ENCODE results near the gene ZNF692.

ZNF692 gene

DNA sequence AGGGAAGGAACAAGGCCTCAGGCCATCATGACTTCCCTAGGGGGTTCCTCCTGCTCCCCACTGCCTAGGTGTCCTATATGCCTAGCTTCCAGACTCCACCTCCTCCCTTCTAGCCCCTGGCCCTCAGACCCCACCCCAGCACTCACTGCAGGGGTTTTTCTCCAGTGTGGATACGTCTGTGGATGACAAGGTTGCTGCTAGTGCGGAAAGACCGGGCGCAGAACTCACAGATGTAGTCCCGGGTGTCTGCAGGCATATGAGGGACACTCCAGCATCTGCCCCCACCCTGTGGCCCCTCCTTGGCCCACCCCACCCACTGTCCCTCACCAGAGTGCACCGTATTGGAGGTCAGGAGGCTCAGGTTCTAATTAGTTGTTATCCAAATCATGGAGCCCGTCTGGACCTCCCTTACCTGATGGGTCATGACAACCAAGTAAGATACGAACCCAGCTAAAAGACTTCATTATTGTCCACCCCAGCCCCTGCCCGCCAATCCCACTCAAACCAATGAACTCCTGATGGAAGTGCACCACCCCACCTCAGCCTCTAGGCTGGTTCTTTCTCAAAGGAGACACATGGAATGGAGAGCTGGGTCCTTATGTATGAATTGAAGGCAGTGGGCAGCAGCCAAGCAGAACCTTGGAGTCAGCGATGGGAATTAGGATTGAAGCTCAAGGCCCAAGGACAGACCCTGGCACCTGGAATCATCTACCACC is 8.2 kb downstream of the ZNF692 start:
- FAIRE-seq = no peak
- DNase-seq (ENCODE audit: extremely low spot score, insufficient read length, low read depth) = no peak

DNA sequence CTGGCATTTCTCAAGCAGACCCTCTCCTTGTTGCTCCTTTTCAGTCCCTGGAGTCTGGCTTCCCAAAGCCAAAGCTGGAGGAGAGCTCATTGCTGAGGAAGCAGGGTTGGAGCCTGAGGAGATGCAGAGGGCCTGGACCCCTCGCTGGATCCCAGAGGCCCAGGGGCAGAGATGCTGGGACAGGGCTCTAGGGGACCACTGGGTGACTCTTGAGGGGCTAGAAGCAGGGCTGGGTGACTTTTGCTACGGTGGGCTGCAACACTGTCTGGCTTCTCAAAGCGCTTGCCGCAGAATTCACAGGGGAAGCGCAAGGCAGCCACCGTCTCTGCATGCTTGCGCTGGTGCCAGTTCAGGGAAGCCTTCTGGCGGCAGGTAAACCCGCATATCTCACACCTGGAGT is 8.8 kb downstream of the ZNF692 start:
- no peak for FAIRE-seq

DNA sequence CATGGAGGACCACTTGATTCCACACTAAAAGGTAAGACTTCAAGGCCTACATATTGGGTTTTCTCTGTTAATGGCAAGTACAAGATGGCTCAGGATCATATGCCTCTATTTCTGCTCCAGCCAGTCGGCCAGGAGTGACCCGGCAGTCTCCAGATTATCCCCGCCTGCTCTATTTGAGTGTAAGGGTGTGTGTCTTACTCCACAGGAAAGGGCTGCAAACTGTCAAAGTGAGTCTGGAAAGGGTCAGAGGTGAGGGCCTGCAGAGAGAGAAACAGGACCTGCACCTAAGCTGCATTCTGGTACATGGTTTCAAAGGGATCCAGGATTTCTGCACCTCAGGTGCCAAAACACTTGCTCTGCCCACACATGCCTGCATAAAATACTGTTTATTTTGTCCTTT is 9.2 kb downstream of the ZNF692 start:
- FAIRE-seq = no peak
- DNase-seq (ENCODE audit: extremely low spot score, insufficient read length, low read depth) = no peak

More for the DNA sequence above, 8.8 kb downstream of the ZNF692 start:
- DNase-seq (ENCODE audit: extremely low spot score, insufficient read length, low read depth) = no peak

DNA sequence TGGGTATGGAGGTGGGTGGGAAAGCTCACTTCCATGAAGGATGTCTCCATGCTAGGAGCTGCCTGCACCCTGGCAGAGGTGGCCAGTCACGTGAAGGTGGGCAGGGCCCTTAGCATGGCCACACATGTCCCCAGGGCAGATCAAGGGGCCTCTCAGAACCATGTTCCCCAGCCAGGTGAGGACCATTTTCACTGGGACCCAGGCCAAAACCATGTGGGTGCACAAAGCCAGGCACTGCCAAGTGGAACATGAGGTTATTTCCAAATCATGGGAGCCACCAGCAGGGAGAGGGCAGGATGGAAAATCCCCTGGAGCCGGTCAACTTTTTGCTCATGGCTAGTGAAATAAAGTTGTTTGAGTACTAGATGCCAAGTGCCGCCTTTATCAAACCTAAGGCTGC is 9.7 kb downstream of the ZNF692 start:
- DNase-seq (ENCODE audit: extremely low spot score, insufficient read length, low read depth) (no peak), FAIRE-seq (no peak)

DNA sequence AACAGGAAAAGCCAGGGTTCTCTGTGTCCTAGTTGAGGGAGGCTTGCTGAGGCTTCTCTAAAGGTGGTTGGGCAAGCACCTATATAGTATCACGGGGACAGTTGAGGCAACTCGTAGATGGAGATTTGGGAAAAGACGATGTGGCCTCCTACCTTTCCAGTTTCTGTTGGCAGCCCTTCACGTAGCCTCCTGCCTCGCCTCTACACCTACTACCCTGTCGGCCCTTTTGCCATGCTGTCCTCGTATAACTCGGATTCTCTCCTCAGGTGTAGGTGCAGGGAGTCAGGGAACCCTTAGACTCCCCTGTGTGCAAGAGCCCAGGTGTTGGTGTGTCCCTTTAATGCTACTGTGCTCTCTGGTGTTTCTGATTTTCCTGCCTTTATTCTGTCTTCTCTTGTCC is 10.3 kb downstream of the ZNF692 start:
- FAIRE-seq (no peak), DNase-seq (ENCODE audit: extremely low spot score, insufficient read length, low read depth) (no peak)

DNA sequence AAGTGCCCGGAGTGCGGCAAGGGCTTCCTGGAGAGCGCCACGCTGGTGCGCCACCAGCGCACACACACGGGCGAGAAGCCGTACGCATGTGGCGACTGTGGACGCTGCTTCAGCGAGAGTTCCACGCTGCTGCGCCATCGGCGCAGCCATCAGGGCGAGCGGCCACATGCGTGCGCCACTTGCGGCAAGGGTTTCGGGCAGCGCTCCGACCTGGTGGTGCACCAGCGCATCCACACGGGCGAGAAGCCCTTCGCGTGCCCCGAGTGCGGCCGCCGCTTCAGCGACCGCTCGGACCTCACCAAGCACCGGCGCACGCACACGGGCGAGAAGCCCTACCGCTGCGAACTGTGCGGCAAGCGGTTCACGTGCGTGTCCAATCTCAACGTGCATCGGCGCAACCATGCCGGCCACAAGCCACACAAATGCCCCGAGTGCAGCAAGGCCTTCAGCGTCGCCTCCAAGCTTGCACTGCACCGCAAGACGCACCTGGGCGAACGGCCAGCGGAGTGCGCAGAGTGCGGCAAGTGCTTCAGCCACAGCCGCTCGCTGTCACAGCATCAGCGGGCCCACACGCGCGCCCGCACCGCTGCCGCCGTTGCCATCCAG is 10.8 kb downstream of the ZNF692 start:
- DNase-seq (ENCODE audit: extremely low spot score, insufficient read length, low read depth) = no peak
- no peak for FAIRE-seq

DNA sequence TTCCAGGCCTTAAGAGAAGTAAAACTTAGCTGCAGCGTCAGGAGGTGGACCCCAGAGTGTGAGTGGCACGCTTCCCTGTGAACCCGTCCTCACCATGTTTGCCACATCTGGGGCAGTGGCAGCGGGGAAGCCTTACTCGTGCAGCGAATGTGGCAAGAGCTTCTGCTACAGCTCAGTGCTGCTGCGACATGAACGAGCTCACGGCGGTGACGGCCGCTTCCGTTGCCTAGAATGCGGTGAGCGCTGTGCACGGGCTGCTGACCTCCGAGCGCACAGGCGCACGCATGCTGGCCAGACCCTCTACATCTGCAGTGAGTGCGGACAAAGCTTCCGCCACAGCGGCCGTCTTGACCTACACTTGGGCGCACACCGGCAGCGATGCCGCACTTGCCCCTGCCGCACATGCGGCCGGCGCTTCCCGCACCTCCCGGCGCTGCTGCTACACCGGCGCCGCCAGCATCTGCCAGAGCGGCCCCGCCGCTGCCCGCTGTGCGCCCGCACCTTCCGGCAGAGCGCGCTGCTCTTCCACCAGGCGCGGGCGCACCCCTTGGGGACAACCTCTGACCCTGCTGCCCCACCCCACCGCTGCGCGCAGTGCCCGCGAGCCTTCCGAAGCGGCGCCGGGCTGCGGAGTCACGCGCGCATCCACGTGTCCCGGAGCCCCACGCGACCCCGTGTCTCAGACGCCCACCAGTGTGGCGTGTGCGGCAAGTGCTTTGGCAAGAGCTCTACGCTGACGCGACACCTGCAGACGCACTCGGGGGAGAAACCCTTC is 11.5 kb downstream of the ZNF692 start:
- DNase-seq (ENCODE audit: extremely low spot score, insufficient read length, low read depth) = no peak

DNA sequence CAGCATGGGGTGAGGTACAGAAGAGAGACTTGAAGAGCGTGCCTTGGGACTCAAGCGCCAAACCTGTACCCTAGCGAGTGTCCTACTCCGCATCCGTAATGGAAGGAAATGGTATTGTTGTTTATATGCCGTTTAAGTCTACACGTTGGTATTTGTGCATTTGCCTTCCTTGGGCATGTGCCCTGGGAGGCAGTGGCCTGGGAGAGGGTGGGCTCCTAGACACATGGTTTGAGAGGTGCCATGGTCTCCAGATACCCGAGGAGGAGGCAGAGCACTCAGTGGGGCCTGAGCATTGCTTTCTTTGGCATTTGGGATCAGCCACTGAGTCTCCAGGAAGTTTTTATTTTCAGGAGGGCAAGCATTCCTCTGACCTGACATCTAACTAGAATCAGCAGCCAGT is 14.4 kb downstream of the ZNF692 start:
- DNase-seq (ENCODE audit: extremely low spot score, insufficient read length, low read depth) (no peak), FAIRE-seq (no peak)

More for the DNA sequence above, 11.5 kb downstream of the ZNF692 start:
- no peak for FAIRE-seq

DNA sequence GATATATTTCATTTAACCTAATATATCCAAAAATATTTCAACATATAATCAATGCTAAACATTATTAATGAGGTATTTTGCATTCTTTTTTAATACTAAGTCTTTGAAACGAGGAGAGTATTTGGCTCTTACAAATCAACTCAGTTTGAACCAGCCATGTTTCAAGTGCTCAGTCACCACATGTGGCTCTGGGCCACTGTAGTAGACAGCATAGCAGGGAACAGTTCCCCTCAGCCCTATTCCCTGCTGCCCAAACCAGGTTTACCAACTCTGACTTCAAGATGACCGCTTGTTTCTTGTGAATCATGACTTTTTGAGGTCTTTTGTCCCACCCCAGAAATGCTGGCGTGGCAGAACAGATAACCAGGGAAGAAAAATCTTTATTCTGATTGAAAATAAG is 15.2 kb downstream of the ZNF692 start:
- FAIRE-seq (no peak), DNase-seq (ENCODE audit: extremely low spot score, insufficient read length, low read depth) (no peak)

DNA sequence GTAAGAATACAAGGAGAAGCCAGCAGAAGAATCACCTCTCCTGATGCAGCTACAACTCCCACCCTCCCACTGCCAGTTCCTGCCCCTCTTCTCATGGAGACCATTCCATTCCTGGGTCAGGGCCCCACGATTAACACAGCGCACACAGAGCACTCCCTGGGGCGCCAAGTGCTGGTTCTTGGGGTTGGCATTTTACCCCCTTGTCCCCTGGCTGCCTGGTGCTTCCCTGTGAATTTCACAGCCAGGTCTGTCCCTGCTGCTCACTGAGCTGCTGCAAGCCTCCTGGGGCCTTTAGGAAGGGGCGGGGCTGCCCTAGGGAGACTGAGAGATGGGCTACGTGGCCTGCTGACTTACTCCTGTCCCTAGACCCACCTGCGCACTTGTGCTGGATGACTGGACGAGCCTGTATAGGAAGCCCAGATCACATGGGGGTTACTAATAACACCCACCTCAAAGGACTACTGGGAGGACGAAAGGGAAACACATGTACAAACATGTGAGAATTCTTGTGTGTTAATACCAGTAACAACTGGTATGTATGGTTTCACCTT is 16.0 kb downstream of the ZNF692 start:
- FAIRE-seq (peak; percentile 48), DNase-seq (ENCODE audit: extremely low spot score, insufficient read length, low read depth) (no peak)

DNA sequence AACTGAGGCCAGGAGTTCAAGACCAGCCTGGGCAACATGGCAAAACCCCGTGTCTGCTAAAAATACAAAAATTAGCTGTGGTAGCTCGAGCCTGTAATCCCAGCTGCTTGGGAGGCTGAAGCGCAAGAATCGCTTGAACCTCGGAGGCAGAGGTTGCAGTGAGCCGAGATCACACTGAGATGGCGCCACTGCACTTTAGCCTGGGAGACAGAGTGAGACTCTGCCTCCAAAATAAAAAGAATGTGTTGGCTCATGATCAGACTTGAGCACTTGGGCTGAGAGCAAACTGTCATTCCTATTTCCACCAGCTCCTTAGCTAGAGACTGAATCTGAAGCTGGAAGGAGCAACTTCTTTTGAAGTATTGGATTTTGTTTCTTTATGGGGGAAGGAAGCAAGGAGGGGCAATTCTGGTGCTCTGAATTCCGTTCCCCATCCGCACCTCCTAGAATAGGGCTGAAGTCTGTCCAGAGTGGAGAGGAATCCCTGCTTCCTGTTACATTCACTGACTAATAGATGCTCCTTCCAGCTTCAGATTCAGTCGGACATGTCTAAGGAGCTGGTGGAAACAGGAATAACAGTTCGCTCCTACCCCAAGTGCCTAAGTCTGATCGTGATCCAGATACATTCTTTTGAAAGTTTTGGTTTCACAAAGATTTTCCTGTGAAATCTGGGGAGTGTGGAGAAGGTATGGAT is 17.0 kb downstream of the ZNF692 start:
- FAIRE-seq (no peak), DNase-seq (ENCODE audit: extremely low spot score, insufficient read length, low read depth) (no peak)

DNA sequence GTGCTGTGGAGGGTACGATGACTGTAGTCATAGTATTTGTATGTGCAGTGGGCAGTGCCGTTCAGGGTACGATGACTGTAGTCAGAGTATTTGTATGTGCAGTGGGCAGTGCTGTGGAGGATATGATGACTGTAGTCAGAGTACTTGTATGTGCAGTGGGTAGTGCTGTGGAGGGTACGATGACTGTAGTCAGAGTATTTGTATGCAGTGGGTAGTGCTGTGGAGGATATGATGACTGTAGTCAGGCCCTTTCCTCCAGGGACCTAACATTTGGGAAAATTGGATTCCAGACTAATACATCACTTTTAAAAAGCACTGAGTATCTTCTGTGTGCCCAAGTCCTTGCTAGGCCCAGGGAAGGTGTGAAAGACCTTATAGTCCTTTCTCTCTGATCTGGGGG is 17.9 kb downstream of the ZNF692 start:
- FAIRE-seq = no peak
- DNase-seq (ENCODE audit: extremely low spot score, insufficient read length, low read depth) = no peak

DNA sequence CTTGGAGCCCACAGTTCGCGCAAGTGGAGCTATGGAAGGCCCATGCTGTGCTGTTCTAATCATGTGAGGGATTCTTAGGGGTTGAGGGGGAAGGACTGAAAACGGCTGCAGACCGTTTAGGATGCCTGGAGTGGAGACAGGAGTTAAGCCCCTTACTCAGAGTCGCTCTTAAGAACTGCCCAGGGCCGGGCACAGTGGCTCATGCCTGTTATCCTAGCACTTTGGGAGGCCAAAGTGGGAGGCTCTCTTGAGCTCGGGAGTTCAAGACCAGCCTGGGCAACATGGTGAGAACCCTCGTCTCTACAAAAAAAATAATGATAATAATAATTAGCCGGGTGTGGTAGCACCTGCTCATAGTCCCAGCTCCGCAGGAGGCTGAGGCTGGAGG is 19.7 kb downstream of the ZNF692 start:
- DNase-seq (ENCODE audit: extremely low spot score, insufficient read length, low read depth) (no peak), FAIRE-seq (no peak)

DNA sequence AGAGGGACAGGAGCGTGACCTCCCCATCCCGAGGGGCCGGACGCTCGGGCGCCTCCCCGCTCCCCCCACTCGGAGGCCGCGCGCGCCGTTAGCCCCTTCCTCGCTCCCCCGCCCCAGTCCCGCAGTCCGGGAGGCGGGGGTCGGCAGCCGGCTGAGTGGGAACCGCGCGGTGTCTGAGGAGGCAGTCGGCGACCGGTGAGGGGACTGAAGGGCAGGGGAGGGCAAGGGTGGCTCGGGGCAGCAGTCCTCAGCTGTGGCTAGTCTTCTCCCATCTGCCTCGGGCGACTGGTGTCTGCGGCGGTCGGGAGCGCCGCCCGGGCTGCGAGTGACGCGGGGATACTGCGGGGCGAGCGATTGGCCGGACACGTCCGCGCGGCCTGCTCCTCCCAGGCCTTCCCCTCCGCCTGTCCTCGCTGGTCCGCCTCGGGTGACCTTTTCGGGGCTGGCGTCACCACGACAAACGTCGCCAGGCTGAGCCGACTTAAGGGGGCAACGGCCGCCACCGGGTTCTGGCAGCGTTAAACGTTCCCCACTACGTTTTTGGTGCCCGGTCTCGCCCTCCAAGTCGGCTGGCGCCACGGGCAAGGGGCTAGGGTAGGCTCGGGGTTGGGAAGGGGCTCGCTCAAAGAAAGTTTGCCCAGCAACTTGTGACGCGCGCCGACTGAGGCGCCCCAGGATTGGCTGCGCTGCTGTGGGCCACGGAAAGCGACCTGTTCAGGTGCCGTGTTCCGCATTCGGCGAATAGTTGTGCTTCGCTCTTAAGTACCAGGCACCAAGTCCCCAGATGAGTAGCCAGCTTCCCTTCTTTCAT is 20.3 kb downstream of the ZNF692 start:
- DNase-seq (ENCODE audit: extremely low spot score, insufficient read length, low read depth) = peak; percentile 69
- FAIRE-seq = peak; percentile 89

DNA sequence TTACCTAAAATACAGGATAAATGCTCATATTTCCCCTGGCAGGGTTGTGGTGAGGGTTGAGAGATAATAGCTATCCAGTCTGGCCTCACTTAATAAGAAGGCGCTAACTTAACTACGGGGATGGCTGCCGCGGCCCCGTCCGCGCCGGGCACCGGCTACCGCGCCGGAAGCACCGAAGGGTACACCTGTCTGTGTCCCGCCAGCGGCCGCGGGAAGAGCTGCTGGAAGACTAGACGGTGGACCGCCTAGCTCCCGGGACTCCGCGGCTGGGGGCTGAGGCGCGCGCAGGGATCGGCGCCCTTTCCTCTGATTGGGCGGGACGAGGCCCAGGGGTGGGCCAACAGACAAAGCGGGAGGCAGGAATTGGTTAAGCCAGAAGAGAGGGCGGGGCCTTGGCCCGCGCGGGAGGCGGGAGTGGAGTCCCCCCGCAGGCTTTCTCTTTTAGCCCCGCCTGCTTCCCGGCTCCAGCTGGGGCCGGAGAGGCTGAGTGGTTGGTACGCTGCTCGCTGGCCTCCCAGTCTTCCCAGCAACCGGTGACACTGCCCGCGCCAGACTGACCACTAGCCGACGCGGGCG is 21.0 kb downstream of the ZNF692 start, which contains the start of gene ZNF672:
TSS of gene ZNF672 (plus strand) at position 444 of the 576 bp plus-strand sequence. CDS start 9,051 bp downstream, outside the sequence.
- DNase-seq (ENCODE audit: extremely low spot score, insufficient read length, low read depth) = peak; percentile 84
- peak; percentile 85 for FAIRE-seq

DNA sequence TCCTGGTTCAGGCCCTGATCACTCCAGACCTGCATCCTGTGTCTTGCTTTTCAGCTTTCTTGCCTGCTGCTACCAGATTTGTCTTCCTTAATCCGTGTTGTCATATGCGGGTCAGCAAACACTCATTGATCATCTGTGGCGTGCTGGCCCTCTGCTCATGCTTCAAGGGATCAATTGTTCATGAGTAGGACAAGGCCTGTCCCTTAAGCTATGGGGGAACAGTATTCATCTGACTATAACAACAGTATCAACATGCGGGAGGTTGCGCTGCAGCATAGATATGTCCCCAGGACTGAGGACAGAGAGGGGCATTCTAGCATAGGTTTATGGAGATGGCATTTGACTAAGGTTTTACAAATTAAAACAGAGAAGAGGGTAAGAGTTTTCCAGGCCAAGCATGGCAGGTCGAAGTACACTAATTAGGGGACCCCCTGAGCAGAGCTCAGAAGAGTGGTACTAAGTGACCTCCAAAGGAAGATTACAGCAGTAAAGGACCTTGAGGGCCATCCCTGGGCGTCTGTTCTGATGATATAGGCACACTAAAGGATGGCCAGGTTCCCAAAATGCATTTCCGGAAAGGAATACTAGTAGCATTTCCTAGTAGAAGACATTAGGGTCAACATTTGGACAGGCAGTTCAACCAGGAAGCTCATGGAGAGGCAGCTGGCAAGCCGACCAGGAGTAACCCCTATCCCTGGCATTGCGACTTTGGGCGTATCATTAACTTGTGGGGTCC is 21.7 kb downstream of the ZNF692 start:
- no peak for FAIRE-seq
- DNase-seq (ENCODE audit: extremely low spot score, insufficient read length, low read depth) = no peak

DNA sequence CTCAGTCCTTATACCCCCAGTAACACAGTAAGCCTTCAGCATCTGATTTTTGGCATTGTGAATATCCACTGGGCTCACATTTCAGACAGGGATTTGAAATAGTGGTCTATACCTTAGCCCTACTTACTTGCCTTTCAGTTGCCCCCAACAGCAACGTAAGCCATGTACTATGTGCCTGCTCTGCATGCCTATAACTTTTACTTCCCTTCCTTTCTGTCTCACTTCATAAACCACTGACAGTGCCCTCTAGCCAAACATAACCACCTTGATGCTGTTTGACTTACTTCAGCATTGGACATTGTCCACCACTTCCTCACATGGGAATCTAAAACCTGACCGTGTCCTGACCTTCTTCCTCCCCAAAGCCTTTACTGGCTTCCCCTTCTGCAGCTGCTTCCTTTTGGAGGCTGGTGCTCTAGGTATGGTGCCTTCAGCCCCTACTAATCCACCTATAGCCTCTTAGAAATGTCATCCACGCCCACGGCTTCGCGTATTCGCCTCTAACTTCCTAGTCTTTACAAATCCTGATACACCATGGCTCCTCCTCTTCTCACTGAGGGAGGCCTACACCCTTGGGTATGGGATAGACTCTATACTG is 24.4 kb downstream of the ZNF692 start:
- DNase-seq (ENCODE audit: extremely low spot score, insufficient read length, low read depth) (no peak), FAIRE-seq (no peak)

DNA sequence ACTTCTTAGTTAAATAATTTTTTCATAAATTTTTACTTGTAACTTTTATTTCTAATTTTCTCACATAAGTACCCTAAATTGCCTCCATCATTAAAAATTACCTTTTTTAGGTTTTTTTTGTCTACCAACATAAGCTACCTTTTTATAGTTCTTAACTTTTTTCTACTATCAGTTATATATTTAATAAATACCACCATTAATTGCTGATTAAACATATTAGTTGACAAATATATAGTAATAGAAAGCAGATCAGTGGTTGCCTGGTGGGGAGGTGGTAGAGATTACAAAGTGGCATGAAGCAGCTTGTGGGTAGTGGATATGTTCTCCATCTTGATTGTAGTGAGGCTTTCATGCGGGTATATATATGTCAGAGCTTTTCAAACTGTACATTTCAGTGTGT is 27.0 kb downstream of the ZNF692 start:
- DNase-seq (ENCODE audit: extremely low spot score, insufficient read length, low read depth) (no peak), FAIRE-seq (no peak)
